Spleen (tissue), 11 donors: ENCODE measurements around the gene ANO2. TPM values are rescaled to one million over a fixed set of nuclear protein-coding genes. Genes with fewer than 3 reads are reported as not detected.

Experiments
- DNase-seq: peaks from one replicate; pipeline ENCODE4 v3.0.0-alpha.2; 2020
- H3K27ac ChIP-seq, 8 donors: fragments of 200-600 bp; sonication (generic) in 7 of 8; 1 replicate in 4 of 8; 2 replicates in 4 of 8; pipeline versions ENCODE4 v1.5.0 to v1.8.0; 2016 to 2021; ENCODE audit warnings: inconsistent platforms in 4 of 8, mild to moderate bottlenecking in 4 of 8, moderate library complexity in 1 of 8
- H3K27me3 ChIP-seq, 7 donors: fragments of 200-600 bp; sonication (generic) in 6 of 7; replicated peaks in 1 of 7; 1 replicate in 4 of 7; 2 replicates in 3 of 7; pipeline versions ENCODE4 v1.5.0 to v1.8.0; 2016 to 2021; ENCODE audit warnings: inconsistent platforms in 3 of 7, mild to moderate bottlenecking in 1 of 7
- H3K36me3 ChIP-seq, 6 donors: fragments of 200-600 bp; sonication (generic) in 5 of 6; 1 replicate in 4 of 6; 2 replicates in 2 of 6; pipeline versions ENCODE4 v1.5.0 to v1.8.0; 2016 to 2021; ENCODE audit warnings: inconsistent platforms in 2 of 6
- H3K4me1 ChIP-seq, 6 donors: fragments of 200-600 bp; sonication (generic) in 5 of 6; 1 replicate in 3 of 6; 2 replicates in 3 of 6; pipeline versions ENCODE4 v1.5.0 to v1.8.0; 2016 to 2021; ENCODE audit warnings: inconsistent platforms in 3 of 6
- H3K4me3 ChIP-seq, 8 donors: fragments of 200-600 bp; sonication (generic) in 7 of 8; 1 replicate in 4 of 8; 2 replicates in 4 of 8; pipeline versions ENCODE4 v1.5.0 to v1.8.0; 2016 to 2021; ENCODE audit warnings: inconsistent platforms in 4 of 8, mild to moderate bottlenecking in 4 of 8, moderate library complexity in 2 of 8
- H3K9me3 ChIP-seq, 8 donors: fragments of 200-600 bp; sonication (generic) in 7 of 8; 1 replicate in 4 of 8; 2 replicates in 4 of 8; pipeline versions ENCODE4 v1.5.0 to v1.8.0; 2016 to 2021; ENCODE audit warnings: inconsistent platforms in 4 of 8
- CTCF ChIP-seq, 11 experiments: fragments of 200-600 bp in 7 of 11; fragments of 450-650 bp in 4 of 11; sonication (generic) in 4 of 11; IDR thresholded peaks in 8 of 11; conservative IDR thresholded peaks in 3 of 11; 1 replicate in 7 of 11; 2 replicates in 4 of 11; pipeline versions ENCODE4 v1.4.0 to v1.8.0; 2016 to 2021; ENCODE audit warnings: antibody characterized with exemption in 11 of 11, inconsistent platforms in 4 of 11, mild to moderate bottlenecking in 1 of 11
- POLR2A ChIP-seq, 3 donors: fragments of 450-650 bp; IDR thresholded peaks; one replicate each; pipeline ENCODE4 v1.5.1; 2017; ENCODE audit warnings: antibody characterized with exemption in 3 of 3, mild to moderate bottlenecking in 1 of 3
- POLR2AphosphoS5 ChIP-seq, 3 donors: sonication (generic); formaldehyde crosslinking; IDR thresholded peaks; one replicate each; pipeline ENCODE4 v1.5.1; 2017; ENCODE audit warnings: antibody characterized with exemption in 3 of 3
- WGBS, 5 donors: extraction: QIAGEN DNeasy Blood & Tissue Kit in 3 of 5; methylation state at CpG; one replicate each; pipeline versions ENCODE4 v1.1.5 to v1.1.7; 2013 to 2018; 5-methylcytosine and 5-hydroxymethylcytosine counted together
- intact Hi-C: fragments of 100-400 bp; cut with DNase I; formaldehyde crosslinking; loops from one replicate; pipeline ENCODE4 v1.15.0; 2023; ENCODE audit warnings: low total_unique reads
- polyA plus RNA-seq, 3 donors: library from polyadenylated mRNA; stranded (reverse); fragments of 200-250 nt; gene quantifications; one replicate each; pipeline ENCODE4 v1.2.1, GENCODE V29; 2013
- total RNA-seq, 7 donors: library from RNA; depleted of rRNA in 3 of 7; stranded (reverse); fragments of >200 nt in 3 of 7; fragmentation: NEBNext Ultra II Directional in 4 of 7; extraction: Animal tissue kit (Norgen Biotek cat#: 25700) in 4 of 7; gene quantifications; one replicate each; pipeline versions ENCODE4 v1.1.0 to v1.2.1, GENCODE V29; 2016 to 2021
- donor health status: healthy with polysubstance abuse.
- donor health status: DM: no; HTN: no; CAD: no; lungs with moderate emphysema.
- donor health status: DM: no; HTN: no; CAD: no.
- donor health status: Bipolar disorder and iron deficiency.
- donor health status: healthy.
- donor health status: DM: no; HTN: no; CAD: no.
- donor health status: DM: yes; HTN: yes; CAD: no.

Gene ANO2
- total and polyA plus RNA-seq, 10 donors = 1.1 to 35.1 (median 14.2) TPM

GRCh38 chr12:5865397-5865796, 79.7 kb downstream of the ANO2 start:
- 96 to 100% (median 99%) methylated on average over 2 of the region's 2 CpGs for WGBS, 5 donors
- H3K27ac ChIP-seq = no peak overlapping the region

DNA sequence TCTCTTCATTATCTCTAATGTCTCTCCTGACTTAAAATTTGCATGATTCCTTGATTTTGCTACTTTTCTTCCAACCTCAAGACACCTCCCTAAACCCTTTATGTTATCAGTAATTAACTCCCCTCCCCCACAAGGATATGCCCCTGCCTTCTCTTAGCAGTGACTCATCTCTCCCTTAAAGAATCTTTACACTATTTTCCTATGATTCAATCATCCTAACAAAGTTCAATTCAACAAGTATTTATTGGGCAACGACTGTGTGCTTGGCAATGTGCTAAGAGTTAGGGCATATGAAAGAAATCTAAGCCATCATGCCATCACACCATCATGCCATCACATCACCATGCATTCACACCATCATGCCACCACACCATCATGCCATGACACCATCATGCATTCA, 80.1 kb downstream of the ANO2 start:
- TF ChIP-seq CTCF (IDR thresholded peaks at IDR 0.05 in 8 of 11, conservative IDR thresholded peaks at IDR 0.05 in 3 of 11) = no peak
- no peak for TF ChIP-seq POLR2A (IDR thresholded peaks at IDR 0.05)
- no peak for TF ChIP-seq POLR2AphosphoS5 (IDR thresholded peaks at IDR 0.05)
- Histone ChIP-seq H3K27ac (no peak overlapping the region), H3K9me3 (no peaks in the 10 kb centered on the region), H3K4me3 (no peak overlapping the region), H3K36me3 (no peaks in the 10 kb centered on the region), H3K27me3 (no peaks in the 10 kb centered on the region), H3K4me1 (no peaks in the 10 kb centered on the region)
- intact Hi-C loops = no loop called here
- no peak for DNase-seq
- WGBS, 5 donors = 59 to 71% (median 69%) methylated on average over 1 of the region's 1 CpG

More at GRCh38 chr12:5865397-5865796, 79.7 kb downstream of the ANO2 start:
- intact Hi-C loops = no loop called here
- Histone ChIP-seq H3K36me3 (no peaks in the 10 kb centered on the region), H3K27me3 (no peaks in the 10 kb centered on the region), H3K9me3 (no peaks in the 10 kb centered on the region), H3K4me1 (no peaks in the 10 kb centered on the region), H3K4me3 (no peak overlapping the region)
- no peak for TF ChIP-seq POLR2AphosphoS5 (IDR thresholded peaks at IDR 0.05)
- no peak for TF ChIP-seq CTCF (IDR thresholded peaks at IDR 0.05 in 8 of 11, conservative IDR thresholded peaks at IDR 0.05 in 3 of 11)
- TF ChIP-seq POLR2A (IDR thresholded peaks at IDR 0.05) = no peak
- no peak for DNase-seq

DNA sequence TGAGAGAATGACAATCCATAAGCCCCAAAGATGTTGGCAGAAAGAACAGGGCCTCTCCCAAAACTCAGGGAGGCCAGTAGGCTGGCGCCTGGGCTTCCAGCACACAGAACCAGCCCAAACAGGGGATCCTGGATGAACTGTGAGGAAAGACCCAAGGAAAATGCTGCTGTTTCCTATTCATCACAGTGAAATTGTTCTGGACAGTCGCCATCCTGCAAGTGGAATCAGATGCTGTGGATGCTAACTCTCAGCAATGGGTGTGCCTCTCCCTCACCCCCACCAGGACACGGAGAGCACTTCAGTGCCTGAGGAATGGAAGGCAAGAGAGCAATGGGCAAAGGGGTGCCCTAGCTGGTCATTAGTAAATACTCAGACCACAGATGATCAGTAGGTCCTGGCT, 80.8 kb downstream of the ANO2 start:
- no peaks in the 10 kb centered on the region for H3K27me3 ChIP-seq
- WGBS, 5 donors = 81 to 90% (median 89%) methylated on average over 3 of the region's 3 CpGs
- intact Hi-C loops = no loop called here
- no peaks in the 10 kb centered on the region for H3K9me3 ChIP-seq
- H3K4me1 ChIP-seq = no peaks in the 10 kb centered on the region
- no peak overlapping the region for H3K27ac ChIP-seq
- H3K4me3 ChIP-seq = no peak overlapping the region
- no peak for TF ChIP-seq POLR2AphosphoS5 (IDR thresholded peaks at IDR 0.05)
- TF ChIP-seq CTCF (IDR thresholded peaks at IDR 0.05 in 8 of 11, conservative IDR thresholded peaks at IDR 0.05 in 3 of 11) = no peak
- no peaks in the 10 kb centered on the region for H3K36me3 ChIP-seq
- DNase-seq = no peak

DNA sequence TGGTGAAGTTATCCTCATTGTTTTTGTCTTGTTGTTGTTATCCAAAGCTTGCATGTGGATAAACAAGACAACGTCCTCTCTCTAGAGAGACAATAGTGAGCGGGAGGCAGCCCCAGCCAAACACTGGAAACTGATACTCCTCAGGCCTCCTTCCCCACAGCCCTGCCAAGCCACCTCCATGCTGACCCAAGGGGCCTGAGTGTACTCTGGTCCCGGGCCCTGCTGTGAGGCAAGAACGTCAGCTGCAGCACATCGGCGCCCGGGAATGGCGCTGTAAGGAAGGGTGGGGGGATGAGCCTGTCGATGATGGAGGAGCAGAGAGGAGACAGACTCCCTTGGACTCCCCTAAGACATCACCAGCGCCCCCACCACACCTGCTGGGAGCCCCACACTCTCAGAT, 83.6 kb downstream of the ANO2 start:
- Histone ChIP-seq H3K4me1 (no peaks in the 10 kb centered on the region), H3K4me3 (no peak overlapping the region), H3K9me3 (no peaks in the 10 kb centered on the region), H3K27ac (no peak overlapping the region), H3K27me3 (no peaks in the 10 kb centered on the region), H3K36me3 (no peaks in the 10 kb centered on the region)
- TF ChIP-seq POLR2AphosphoS5 (IDR thresholded peaks at IDR 0.05) (no peak), CTCF (IDR thresholded peaks at IDR 0.05 in 8 of 11, conservative IDR thresholded peaks at IDR 0.05 in 3 of 11) (no peak), POLR2A (IDR thresholded peaks at IDR 0.05) (no peak)
- WGBS, 5 donors = 86 to 93% (median 91%) methylated on average over 10 of the region's 10 CpGs
- intact Hi-C loops = no loop called here
- DNase-seq = no peak
